RWPE1 (cell line): Measurements from ENCODE around the gene PARP16.

Experiments
- CTCF ChIA-PET: fragments of 350-600 bp; sonication (Branson Sonifier 250); formaldehyde crosslinking; extraction: SDS; loops from one replicate; lab custom pipeline; 2021; lab: Yijun Ruan, JAX
- POLR2A ChIA-PET: fragments of 400-600 bp; formaldehyde crosslinking; extraction: SDS; loops from one replicate; lab custom pipeline; 2020; ENCODE audit warnings: antibody characterized with exemption; ENCODE audit not compliant: low non-redundant PET; lab: Yijun Ruan, JAX
- DNase-seq: peaks from one replicate; pipeline ENCODE4 v3.0.0; 2012; ENCODE audit warnings: low spot score
- H3K27ac ChIP-seq: fragments of 450-650 bp; 2 replicates; pipeline ENCODE4 v1.5.1; 2017
- TF ChIP-seq, protein P1 (sequence below): fragments of 450-650 bp; conservative IDR thresholded peaks from 2 replicates; pipeline ENCODE4 v1.5.1; 2017; ENCODE audit warnings: low read depth, mild to moderate bottlenecking

The PARP16 gene

GRCh38 chr15:65300924-65301441, 14.3 kb upstream of the PARP16 start:
- DNase-seq = no peak
- ChIA-PET POLR2A (no interaction called here), CTCF (no interaction called here)
- TF ChIP-seq, protein P1, sequence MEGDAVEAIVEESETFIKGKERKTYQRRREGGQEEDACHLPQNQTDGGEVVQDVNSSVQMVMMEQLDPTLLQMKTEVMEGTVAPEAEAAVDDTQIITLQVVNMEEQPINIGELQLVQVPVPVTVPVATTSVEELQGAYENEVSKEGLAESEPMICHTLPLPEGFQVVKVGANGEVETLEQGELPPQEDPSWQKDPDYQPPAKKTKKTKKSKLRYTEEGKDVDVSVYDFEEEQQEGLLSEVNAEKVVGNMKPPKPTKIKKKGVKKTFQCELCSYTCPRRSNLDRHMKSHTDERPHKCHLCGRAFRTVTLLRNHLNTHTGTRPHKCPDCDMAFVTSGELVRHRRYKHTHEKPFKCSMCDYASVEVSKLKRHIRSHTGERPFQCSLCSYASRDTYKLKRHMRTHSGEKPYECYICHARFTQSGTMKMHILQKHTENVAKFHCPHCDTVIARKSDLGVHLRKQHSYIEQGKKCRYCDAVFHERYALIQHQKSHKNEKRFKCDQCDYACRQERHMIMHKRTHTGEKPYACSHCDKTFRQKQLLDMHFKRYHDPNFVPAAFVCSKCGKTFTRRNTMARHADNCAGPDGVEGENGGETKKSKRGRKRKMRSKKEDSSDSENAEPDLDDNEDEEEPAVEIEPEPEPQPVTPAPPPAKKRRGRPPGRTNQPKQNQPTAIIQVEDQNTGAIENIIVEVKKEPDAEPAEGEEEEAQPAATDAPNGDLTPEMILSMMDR = no peak
- no peak overlapping the region; the same call in 1 of the 2 replicates for H3K27ac ChIP-seq

DNA sequence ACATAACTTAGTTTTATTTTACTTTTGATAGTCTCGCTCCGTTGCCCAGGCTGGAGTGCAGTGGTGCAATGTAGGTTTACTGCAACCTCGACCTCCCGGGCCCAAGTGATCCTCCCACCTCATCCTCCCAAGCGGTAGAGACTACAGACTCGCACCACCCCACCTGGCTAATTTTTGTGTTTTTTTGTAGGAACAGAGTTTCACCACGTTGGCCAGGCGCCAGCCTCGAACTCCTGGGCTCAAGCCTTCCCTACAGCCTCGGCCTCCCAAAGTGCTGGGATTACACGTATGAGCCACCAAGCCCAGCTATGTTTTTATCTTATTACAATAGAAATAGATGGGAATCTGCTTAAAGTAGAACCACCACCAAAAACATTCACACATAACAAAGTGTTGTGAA, 12.0 kb upstream of the PARP16 start:
- POLR2A ChIA-PET = no interaction called here

DNA sequence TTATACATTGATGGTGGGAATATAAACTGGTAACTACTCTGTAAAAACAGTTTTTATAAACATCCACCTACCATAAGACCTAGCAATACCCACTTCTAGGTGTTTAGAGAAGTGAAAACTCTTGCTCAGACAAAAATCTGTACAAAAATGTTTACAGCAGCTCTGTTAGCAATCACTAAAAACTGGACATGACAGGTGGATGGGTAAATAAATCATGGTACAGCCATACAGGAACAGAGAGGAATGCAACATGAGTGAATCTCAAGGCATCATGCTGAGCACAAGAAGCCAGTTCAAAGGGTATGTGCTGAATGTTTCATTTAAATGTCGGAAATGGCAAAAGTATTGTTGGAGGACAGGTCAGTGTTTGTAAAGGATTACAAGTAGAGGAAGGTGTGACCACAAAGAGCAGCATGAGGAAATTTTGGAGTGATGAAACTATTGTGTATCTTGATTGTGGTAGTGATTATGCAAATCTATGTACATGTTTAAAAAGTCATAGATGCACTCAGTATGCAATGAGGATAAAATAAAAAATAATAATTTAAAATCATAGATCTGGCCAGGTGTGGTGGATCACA, 6.3 kb upstream of the PARP16 start:
- TF ChIP-seq, protein P1 = no peak
- CTCF ChIA-PET = interaction anchor here (0.7 kb wide), 1 partner anchor 53 kb away, joined by 3 read pairs; no protein-coding TSS in a partner anchor
- H3K27ac ChIP-seq = no peak overlapping the region
- POLR2A ChIA-PET = no interaction called here
- DNase-seq = no peak

More for the DNA sequence above, 12.0 kb upstream of the PARP16 start:
- no peak for DNase-seq
- TF ChIP-seq, protein P1 = no peak
- CTCF ChIA-PET = interaction anchor here (1.1 kb wide), 1 partner anchor 22 kb away, joined by 4 read pairs; no protein-coding TSS in a partner anchor
- no peak overlapping the region for H3K27ac ChIP-seq

GRCh38 chr15:65290228-65290627, 3.5 kb upstream of the PARP16 start:
- DNase-seq = no peak
- no peak overlapping the region for H3K27ac ChIP-seq
- CTCF ChIA-PET = no interaction called here
- TF ChIP-seq, protein P1 = no peak
- POLR2A ChIA-PET = no interaction called here

GRCh38 chr15:65289261-65289854, 2.7 kb upstream of the PARP16 start:
- ChIA-PET POLR2A (interaction anchor here (0.8 kb wide), 1 partner anchor 753 kb away, joined by 5 read pairs; no protein-coding TSS in a partner anchor), CTCF (no interaction called here)
- TF ChIP-seq, protein P1 = no peak
- no peak overlapping the region for H3K27ac ChIP-seq
- DNase-seq = no peak

GRCh38 chr15:65287520-65287855, 805 bp upstream of the PARP16 start:
- POLR2A ChIA-PET = no interaction called here
- peak overlapping the region; percentile 91 for H3K27ac ChIP-seq
- CTCF ChIA-PET = interaction anchor here (0.5 to 0.8 kb wide), 2 partner anchors 9 to 69 kb away, joined by 3 to 4 read pairs; no protein-coding TSS in a partner anchor
- no peak for DNase-seq
- TF ChIP-seq, protein P1 = no peak
